GM12878 (cell line): ENCODE measurements around the gene PAK5. TPM values are rescaled to one million over a fixed set of nuclear protein-coding genes. Genes with fewer than 3 reads are reported as not detected.

Source experiments
- ATAC-seq: fragments of 200-7000 bp; cut with Tn5 transposase; 3 replicates; pipeline ENCODE4 v1.9.1; 2020; ENCODE audit warnings: mild to moderate bottlenecking, moderate library complexity
- BruUV-seq: library from RNA; stranded (reverse); fragments of 400-500 nt; replicated peaks from 2 replicates; lab custom pipeline; 2021; lab: Mats Ljungman, UMichigan
- CTCF ChIA-PET: fragments of 300-600 bp; sonication (Branson Sonifier 250); formaldehyde crosslinking; extraction: SDS; loops from one replicate; lab custom pipeline; 2021; ENCODE audit warnings: inconsistent platforms; lab: Yijun Ruan, JAX
- POLR2A ChIA-PET: fragments of 350-600 bp; formaldehyde crosslinking; extraction: SDS; loops from one replicate; lab custom pipeline; 2021; ENCODE audit warnings: inconsistent platforms; lab: Charles Lee
- RAD21 ChIA-PET: fragments of 300-600 bp; sonication (Branson Sonifier 250); formaldehyde crosslinking; loops from one replicate; lab custom pipeline; 2023; ENCODE audit warnings: antibody characterized with exemption; ENCODE audit not compliant: unreplicated experiment; lab: Charles Lee
- SMC1A ChIA-PET: fragments of 300-600 bp; sonication (Branson Sonifier 250); formaldehyde crosslinking; loops from one replicate; lab custom pipeline; 2023; ENCODE audit not compliant: unreplicated experiment, uncharacterized antibody; lab: Charles Lee
- DNase-seq: peaks from one replicate; pipeline ENCODE4 v3.0.0-alpha.2; 2011; ENCODE audit warnings: low read depth, low spot score
- FAIRE-seq: peaks from 3 replicates; lab custom pipeline; 2011; peaks lifted over from hg19 to GRCh38; lab: Jason Lieb, UNC
- H2AFZ ChIP-seq: 2 replicates; pipeline ENCODE4 v1.6.0; 2011; ENCODE audit warnings: low read depth, low read length, control low read depth; ENCODE audit not compliant: control insufficient read depth
- H3K27ac ChIP-seq: 2 replicates; pipeline ENCODE4 v1.5.1; 2011; ENCODE audit warnings: control low read depth; ENCODE audit not compliant: control insufficient read depth, insufficient read depth
- H3K27me3 ChIP-seq, 2 experiments: replicated peaks in 1 of 2; 2 replicates each; pipeline versions ENCODE4 v1.6.0 to v1.6.1; 2011; ENCODE audit warnings: low read length in 1 of 2; ENCODE audit not compliant: control insufficient read depth in 2 of 2, insufficient read depth in 2 of 2
- H3K36me3 ChIP-seq, 2 experiments: 2 replicates each; pipeline ENCODE4 v1.5.1; 2011; ENCODE audit warnings: low read length in 1 of 2; ENCODE audit not compliant: control insufficient read depth in 2 of 2, insufficient read depth in 2 of 2
- H3K4me1 ChIP-seq: 2 replicates; pipeline ENCODE4 v1.6.1; 2011; ENCODE audit warnings: mild to moderate bottlenecking, low read length, moderate library complexity, mixed read lengths; ENCODE audit not compliant: control insufficient read depth, insufficient read depth
- H3K4me2 ChIP-seq: 2 replicates; pipeline ENCODE4 v1.6.0; 2011; ENCODE audit warnings: control low read depth; ENCODE audit not compliant: control insufficient read depth, insufficient read depth
- H3K4me3 ChIP-seq: fragments of 200-600 bp; sonication (generic); 2 replicates; pipeline ENCODE4 v1.5.1; 2016
- H3K79me2 ChIP-seq: 2 replicates; pipeline ENCODE4 v1.6.0; 2011; ENCODE audit warnings: low read length; ENCODE audit not compliant: control insufficient read depth, insufficient read depth
- H3K9ac ChIP-seq: 2 replicates; pipeline ENCODE4 v1.8.0; 2011; ENCODE audit warnings: low read length, control low read depth, mixed read lengths; ENCODE audit not compliant: control insufficient read depth, insufficient read depth
- H3K9me3 ChIP-seq: replicated peaks from 3 replicates; pipeline ENCODE4 v1.5.1; 2011; ENCODE audit warnings: mild to moderate bottlenecking, low read length; ENCODE audit not compliant: control insufficient read depth, insufficient read depth
- H4K20me1 ChIP-seq: 2 replicates; pipeline ENCODE4 v1.6.0; 2011; ENCODE audit not compliant: control insufficient read depth, insufficient read depth
- ESRRA ChIP-seq: IDR thresholded peaks from 2 replicates; pipeline ENCODE4 v1.6.1; 2012; ENCODE audit warnings: mild to moderate bottlenecking, low read length, improper control_type of control experiment
- FOXK2 ChIP-seq: fragments of 450-650 bp; IDR thresholded peaks from 2 replicates; pipeline ENCODE4 v1.6.1; 2017; ENCODE audit warnings: mild to moderate bottlenecking, moderate library complexity
- FOXM1 ChIP-seq: IDR thresholded peaks from 2 replicates; pipeline ENCODE4 v1.6.1; 2012; ENCODE audit warnings: low read depth, mild to moderate bottlenecking, inconsistent platforms, low read length, moderate library complexity
- HCFC1 ChIP-seq: fragments of 150-350 bp; IDR thresholded peaks from 2 replicates; pipeline ENCODE4 v1.6.1; 2014; ENCODE audit warnings: low read length
- NFIC ChIP-seq: IDR thresholded peaks from 2 replicates; pipeline ENCODE4 v1.6.1; 2012; ENCODE audit warnings: low read depth, mild to moderate bottlenecking, inconsistent platforms, low read length, moderate library complexity
- SMC3 ChIP-seq: IDR thresholded peaks from 2 replicates; pipeline ENCODE4 v1.6.1; 2011; ENCODE audit warnings: low read length, improper control_type of control experiment, borderline replicate concordance
- TCF3 ChIP-seq: IDR thresholded peaks from 2 replicates; pipeline ENCODE4 v1.6.1; 2012; ENCODE audit warnings: low read depth, mild to moderate bottlenecking, low read length, borderline replicate concordance; ENCODE audit not compliant: insufficient read depth
- WGBS: methylation state at CpG from one replicate; pipeline ENCODE4 v1.1.6; 2016; ENCODE audit warnings: low lambda C conversion rate; ENCODE audit not compliant: insufficient replicate concordance, insufficient coverage; ENCODE audit errors: missing lambda C conversion rate; 5-methylcytosine and 5-hydroxymethylcytosine counted together
- in situ Hi-C: fragments of 300-500 bp; cut with MboI; formaldehyde crosslinking; loops from 9 replicates; pipeline ENCODE4 v1.14.3; 2018; ENCODE audit warnings: mixed read lengths
- intact Hi-C: fragments of 100-400 bp; cut with micrococcal nuclease; formaldehyde crosslinking; loops from one replicate; pipeline ENCODE4 v1.14.2; 2022; ENCODE audit not compliant: unreplicated experiment
- polyA plus RNA-seq, 11 experiments: library from polyadenylated mRNA; depleted of rRNA in 4 of 11; unstranded in 6 of 11; stranded (reverse) in 5 of 11; fragments of >200 nt; fragmentation: Nextera tagmentation in 4 of 11; fragmentation: Illumina TruSeq in 1 of 11; extraction: Ambion mirVana in 4 of 11; extraction: Trizol in 1 of 11; gene quantifications; 1 replicate in 1 of 11; 2 replicates in 10 of 11; pipeline versions ENCODE4 v1.2.1 to v1.2.3, GENCODE V29; 2011 to 2016; ENCODE audit warnings: inconsistent platforms in 2 of 11, missing spikeins in 2 of 11, low read depth in 1 of 11
- total RNA-seq, 4 experiments: library from RNA; depleted of rRNA in 3 of 4; stranded (reverse); fragments of >200 nt in 3 of 4; fragmentation: Illumina TruSeq in 1 of 4; extraction: Trizol in 1 of 4; gene quantifications; 2 replicates each; pipeline versions ENCODE4 v1.2.1 to v1.2.3, GENCODE V29; 2013 to 2021
- TF ChIP-seq, protein P1 (sequence below): IDR thresholded peaks from 2 replicates; pipeline ENCODE4 v1.6.1; 2012; ENCODE audit warnings: mild to moderate bottlenecking, low read depth, low read length
- TF ChIP-seq, protein P2 (sequence below): fragments of 450-650 bp; IDR thresholded peaks from 2 replicates; pipeline ENCODE4 v1.6.1; 2017; ENCODE audit warnings: mild to moderate bottlenecking
- TF ChIP-seq, protein P3 (sequence below): fragments of 450-650 bp; IDR thresholded peaks from 2 replicates; pipeline ENCODE4 v1.6.1; 2016; ENCODE audit warnings: mild to moderate bottlenecking, moderate library complexity, borderline replicate concordance

Gene PAK5
- total and polyA plus RNA-seq, 10 of the 15 experiments (the other 5 are each of a cell fraction or from before 2014, with no cell fraction given): not detected

DNA sequence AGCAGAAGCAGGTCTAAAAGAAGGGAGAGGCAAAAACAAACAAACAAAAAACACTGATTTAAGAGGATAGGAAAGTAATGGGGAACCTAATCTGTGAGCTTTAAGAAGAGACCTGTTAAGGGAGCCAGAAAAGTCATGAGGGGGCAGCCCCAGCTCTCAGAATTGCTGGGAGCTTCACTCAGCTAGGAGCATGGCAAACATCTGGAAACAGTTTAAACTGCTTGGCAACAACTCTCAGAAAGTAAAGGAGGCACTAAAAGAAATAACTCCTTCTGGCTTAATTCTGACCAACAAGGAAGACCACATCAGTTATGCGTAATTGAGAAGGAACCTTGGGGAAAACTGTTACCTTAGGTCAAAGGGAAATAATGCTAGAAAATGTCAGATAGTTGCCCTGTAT is 203.1 kb downstream of the PAK5 start:
- Histone ChIP-seq H3K9ac (no peak overlapping the region), H4K20me1 (no peaks in the 10 kb centered on the region), H3K36me3 (no peaks in the 10 kb centered on the region), H2AFZ (no peak overlapping the region), H3K4me1 (no peaks in the 10 kb centered on the region), H3K4me3 (no peak overlapping the region), H3K4me2 (no peak overlapping the region), H3K9me3 (no peaks in the 10 kb centered on the region), H3K27ac (no peak overlapping the region), H3K79me2 (no peaks in the 10 kb centered on the region), H3K27me3 (no peaks in the 10 kb centered on the region)
- ChIA-PET SMC1A (interaction anchor here (0.9 kb wide), 1 partner anchor 19 kb away, joined by 3 read pairs; no protein-coding TSS in a partner anchor), POLR2A (no interaction called here), CTCF (interaction anchor here (0.6 to 1.3 kb wide), 3 partner anchors 19 to 278 kb away, joined by 3 to 5 read pairs (median 3); no protein-coding TSS in a partner anchor), RAD21 (interaction anchor here (1.0 kb wide), 1 partner anchor 19 kb away, joined by 4 read pairs; no protein-coding TSS in a partner anchor)
- intact Hi-C loops: no loop called here
- DNase-seq: no peak
- in situ Hi-C loops: no loop called here
- no peak for ATAC-seq
- no peak for FAIRE-seq
- no TSS peak for BruUV-seq
- WGBS: 84% methylated on average over 1 of the region's 1 CpG
- no peak for TF ChIP-seq HCFC1
- TF ChIP-seq, protein P1, sequence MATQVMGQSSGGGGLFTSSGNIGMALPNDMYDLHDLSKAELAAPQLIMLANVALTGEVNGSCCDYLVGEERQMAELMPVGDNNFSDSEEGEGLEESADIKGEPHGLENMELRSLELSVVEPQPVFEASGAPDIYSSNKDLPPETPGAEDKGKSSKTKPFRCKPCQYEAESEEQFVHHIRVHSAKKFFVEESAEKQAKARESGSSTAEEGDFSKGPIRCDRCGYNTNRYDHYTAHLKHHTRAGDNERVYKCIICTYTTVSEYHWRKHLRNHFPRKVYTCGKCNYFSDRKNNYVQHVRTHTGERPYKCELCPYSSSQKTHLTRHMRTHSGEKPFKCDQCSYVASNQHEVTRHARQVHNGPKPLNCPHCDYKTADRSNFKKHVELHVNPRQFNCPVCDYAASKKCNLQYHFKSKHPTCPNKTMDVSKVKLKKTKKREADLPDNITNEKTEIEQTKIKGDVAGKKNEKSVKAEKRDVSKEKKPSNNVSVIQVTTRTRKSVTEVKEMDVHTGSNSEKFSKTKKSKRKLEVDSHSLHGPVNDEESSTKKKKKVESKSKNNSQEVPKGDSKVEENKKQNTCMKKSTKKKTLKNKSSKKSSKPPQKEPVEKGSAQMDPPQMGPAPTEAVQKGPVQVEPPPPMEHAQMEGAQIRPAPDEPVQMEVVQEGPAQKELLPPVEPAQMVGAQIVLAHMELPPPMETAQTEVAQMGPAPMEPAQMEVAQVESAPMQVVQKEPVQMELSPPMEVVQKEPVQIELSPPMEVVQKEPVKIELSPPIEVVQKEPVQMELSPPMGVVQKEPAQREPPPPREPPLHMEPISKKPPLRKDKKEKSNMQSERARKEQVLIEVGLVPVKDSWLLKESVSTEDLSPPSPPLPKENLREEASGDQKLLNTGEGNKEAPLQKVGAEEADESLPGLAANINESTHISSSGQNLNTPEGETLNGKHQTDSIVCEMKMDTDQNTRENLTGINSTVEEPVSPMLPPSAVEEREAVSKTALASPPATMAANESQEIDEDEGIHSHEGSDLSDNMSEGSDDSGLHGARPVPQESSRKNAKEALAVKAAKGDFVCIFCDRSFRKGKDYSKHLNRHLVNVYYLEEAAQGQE: no peak
- no peak for TF ChIP-seq FOXM1
- TF ChIP-seq NFIC: no peak
- TF ChIP-seq TCF3: no peak
- no peak for TF ChIP-seq FOXK2
- TF ChIP-seq SMC3: no peak
- TF ChIP-seq, protein P2, sequence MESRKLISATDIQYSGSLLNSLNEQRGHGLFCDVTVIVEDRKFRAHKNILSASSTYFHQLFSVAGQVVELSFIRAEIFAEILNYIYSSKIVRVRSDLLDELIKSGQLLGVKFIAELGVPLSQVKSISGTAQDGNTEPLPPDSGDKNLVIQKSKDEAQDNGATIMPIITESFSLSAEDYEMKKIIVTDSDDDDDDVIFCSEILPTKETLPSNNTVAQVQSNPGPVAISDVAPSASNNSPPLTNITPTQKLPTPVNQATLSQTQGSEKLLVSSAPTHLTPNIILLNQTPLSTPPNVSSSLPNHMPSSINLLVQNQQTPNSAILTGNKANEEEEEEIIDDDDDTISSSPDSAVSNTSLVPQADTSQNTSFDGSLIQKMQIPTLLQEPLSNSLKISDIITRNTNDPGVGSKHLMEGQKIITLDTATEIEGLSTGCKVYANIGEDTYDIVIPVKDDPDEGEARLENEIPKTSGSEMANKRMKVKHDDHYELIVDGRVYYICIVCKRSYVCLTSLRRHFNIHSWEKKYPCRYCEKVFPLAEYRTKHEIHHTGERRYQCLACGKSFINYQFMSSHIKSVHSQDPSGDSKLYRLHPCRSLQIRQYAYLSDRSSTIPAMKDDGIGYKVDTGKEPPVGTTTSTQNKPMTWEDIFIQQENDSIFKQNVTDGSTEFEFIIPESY: no peak
- TF ChIP-seq, protein P3, sequence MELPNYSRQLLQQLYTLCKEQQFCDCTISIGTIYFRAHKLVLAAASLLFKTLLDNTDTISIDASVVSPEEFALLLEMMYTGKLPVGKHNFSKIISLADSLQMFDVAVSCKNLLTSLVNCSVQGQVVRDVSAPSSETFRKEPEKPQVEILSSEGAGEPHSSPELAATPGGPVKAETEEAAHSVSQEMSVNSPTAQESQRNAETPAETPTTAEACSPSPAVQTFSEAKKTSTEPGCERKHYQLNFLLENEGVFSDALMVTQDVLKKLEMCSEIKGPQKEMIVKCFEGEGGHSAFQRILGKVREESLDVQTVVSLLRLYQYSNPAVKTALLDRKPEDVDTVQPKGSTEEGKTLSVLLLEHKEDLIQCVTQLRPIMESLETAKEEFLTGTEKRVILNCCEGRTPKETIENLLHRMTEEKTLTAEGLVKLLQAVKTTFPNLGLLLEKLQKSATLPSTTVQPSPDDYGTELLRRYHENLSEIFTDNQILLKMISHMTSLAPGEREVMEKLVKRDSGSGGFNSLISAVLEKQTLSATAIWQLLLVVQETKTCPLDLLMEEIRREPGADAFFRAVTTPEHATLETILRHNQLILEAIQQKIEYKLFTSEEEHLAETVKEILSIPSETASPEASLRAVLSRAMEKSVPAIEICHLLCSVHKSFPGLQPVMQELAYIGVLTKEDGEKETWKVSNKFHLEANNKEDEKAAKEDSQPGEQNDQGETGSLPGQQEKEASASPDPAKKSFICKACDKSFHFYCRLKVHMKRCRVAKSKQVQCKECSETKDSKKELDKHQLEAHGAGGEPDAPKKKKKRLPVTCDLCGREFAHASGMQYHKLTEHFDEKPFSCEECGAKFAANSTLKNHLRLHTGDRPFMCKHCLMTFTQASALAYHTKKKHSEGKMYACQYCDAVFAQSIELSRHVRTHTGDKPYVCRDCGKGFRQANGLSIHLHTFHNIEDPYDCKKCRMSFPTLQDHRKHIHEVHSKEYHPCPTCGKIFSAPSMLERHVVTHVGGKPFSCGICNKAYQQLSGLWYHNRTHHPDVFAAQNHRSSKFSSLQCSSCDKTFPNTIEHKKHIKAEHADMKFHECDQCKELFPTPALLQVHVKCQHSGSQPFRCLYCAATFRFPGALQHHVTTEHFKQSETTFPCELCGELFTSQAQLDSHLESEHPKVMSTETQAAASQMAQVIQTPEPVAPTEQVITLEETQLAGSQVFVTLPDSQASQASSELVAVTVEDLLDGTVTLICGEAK: no peak
- TF ChIP-seq ESRRA: no peak
